HTERT RPE-1 (cell line): ENCODE measurements around the gene DYNC1I2.
"Not testable (repeated sequence)": the region's sequence is repeated elsewhere in the genome, so short reads cannot be mapped to it uniquely, and the experiment has no call there.

Experiments used
- in situ Hi-C: fragments of 300-500 bp; cut with MboI; formaldehyde crosslinking; loops from 4 replicates; pipeline ENCODE4 v1.14.3; 2020; ENCODE audit warnings: low sequenced_read_pairs

DYNC1I2 gene

DNA sequence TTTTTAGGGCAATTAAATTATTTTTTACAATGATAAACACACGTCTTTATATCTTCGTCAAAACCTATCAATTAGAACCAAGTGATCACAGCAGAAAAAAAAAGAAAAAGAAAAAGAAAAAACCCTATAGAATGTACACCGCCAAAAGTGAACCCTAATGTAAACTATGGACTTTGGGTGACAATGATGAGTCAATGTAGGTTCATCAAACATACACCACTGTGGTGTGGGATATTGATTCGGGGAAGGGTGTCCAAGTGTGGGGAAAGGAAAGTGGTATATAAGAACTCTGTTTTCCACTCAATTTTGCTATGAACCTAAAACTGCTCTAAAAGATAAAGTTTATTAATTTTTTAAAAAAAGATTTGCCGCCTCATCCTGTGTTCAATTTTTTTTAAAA is 85.1 kb downstream of the DYNC1I2 start:
- in situ Hi-C loops = no loop called here

DNA sequence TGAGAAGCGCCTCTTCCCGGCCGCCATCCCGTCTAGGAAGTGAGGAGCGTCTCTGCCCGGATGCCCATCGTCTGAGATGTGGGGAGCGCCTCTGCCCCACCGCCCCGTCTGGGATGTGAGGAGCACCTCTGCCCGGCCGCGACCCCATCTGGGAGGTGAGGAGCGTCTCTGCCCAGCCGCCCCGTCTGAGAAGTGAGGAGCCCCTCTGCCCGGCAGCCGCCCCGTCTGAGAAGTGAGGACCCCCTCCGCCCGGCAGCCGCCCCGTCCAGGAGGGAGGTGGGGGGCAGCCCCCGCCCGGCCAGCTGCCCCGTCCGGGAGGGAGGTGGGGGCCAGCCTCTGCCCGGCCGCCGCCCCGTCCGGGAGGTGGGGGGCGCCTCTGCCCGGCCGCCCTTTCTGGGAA is 87.3 kb downstream of the DYNC1I2 start:
- in situ Hi-C loops = not testable (repeated sequence)

DNA sequence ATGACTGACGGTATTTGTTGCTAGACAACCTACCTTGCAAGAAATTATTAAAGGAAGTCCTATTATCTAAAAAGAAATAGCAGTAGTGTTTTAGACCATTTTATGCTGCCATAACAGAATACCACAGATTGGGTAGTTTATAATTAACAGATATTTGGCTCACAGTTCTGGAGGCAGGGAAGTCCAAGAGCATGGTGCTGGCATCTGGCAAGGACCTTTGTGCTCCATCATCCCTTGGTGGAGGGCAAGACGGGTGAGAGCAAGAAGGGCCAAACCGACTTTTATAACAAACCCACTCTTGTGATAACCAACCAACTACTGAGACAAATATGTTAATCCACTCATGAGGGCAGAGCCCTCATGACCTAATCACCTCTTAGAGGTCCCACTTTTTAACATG is 91.2 kb downstream of the DYNC1I2 start:
- in situ Hi-C loops = no loop called here

DNA sequence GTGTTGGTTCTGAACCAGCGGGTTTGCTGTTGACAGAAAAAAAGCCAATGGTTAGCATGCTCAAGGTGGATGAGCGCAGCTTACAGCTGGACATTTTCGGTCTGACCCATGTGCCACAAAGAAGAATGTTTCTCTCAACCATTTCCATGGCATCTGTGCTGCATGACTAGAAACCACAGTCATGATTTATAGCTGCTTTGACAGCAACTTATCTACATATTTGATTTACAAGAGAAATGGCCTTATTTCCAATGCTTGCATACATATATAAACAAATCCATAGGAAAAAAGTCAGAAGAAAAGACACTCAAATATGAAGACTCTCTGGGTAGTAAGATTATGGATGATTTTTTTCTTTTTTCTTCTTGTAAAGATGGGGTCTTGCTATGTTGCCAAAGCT is 98.2 kb downstream of the DYNC1I2 start:
- in situ Hi-C loops = no loop called here

DNA sequence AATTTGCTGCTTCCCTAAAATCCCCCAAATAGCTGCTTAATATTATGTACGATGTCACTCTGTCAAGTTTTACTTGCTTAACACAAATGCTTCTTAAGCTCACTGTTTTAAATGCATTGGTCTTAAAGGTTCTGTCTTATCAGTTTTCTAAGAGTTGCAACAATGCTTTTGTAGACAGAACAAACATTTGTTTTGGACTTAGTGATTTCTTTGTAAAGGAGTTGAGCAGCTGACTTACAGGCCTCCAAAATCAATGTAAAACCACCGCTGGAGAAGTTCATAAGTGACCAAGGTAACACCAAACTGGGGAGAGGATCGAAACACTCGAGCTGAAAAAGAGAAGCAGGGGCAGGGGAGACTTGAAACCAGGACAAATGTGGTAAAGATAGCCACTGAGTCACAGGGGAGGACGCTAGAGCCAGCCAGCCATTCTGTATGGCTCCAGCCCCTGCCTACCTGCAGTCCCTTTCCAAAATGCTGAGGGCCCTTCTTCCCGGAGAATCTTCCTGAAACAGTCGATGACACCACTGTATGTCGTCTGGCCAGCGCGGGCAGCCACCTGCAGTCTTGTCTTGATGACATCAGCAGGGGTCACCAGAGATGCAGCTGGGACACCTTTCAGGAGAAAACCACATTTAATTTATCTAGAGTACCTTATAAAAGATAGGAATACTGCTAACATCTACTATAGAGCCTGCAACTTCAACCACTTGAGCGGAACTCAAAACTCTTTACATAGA is 100.2 kb downstream of the DYNC1I2 start:
- in situ Hi-C loops = no loop called here

DNA sequence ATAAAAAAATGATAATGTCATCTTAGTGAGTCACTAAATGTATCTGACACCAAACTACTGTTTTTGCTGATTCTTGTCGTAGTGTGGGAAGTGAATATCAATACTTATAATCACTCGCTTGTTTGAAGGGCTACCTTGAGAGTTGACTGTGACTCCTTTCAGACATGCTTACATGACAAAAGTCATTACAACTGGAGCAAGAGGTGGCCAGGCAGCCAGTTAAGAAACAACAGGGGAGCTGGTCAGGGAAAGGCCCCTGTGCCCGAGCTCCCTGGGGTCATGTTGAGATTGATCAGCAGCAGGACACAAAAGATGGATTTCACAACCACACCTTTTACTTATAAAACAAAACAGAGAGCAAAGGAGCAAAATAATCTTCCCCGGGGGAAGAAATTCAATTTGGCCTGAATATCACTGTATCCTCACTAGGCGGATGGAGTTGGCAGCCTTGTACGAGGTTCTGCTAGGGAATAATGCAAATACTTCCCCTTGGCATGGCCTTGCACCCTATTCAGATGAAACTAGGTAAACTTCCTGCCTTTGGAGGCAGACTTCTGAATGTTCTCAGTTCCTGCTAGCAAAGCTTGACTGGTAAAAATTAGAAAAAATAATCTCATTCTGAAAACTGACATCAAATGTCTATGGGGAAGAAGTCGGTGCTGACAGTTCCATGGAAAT is 101.2 kb downstream of the DYNC1I2 start:
- in situ Hi-C loops = no loop called here

DNA sequence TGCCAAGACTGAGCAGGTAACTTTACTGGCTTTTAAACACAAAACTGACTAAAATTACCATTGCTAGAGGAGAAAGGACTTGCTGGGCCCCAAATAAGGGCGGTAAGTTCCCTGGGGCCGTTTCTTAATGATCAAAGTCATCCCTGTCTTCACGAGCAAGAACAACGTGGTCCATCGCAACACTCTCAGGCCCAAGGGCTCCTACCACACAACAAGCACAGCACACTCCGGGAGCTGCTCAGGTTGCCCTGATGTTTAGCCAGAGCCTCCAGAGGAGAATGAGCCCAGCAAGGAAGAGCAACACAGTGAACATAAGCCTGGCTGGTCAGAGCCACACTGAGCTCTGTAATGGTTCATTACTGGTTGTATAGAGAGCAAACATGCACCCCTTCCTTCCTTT is 102.7 kb downstream of the DYNC1I2 start:
- in situ Hi-C loops = no loop called here

DNA sequence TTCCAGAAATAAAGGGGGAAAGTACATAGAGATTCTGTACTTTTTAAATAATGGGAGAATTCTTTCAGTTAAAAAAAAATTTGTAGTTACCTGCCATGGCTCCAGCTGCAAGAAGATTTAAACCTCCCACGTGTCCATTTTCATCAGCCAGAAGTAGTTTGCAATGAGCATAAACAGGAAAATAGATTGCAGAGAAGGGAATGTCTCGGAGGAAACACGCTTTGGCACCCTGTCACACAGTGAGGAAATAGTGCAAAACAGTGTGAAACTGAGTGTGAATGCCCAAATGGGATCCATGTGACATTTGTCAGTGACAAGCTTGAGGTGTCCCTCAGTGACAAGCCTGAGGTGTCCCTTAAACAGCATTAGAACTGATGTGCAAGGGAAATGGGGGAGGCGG is 104.1 kb downstream of the DYNC1I2 start:
- in situ Hi-C loops = no loop called here

DNA sequence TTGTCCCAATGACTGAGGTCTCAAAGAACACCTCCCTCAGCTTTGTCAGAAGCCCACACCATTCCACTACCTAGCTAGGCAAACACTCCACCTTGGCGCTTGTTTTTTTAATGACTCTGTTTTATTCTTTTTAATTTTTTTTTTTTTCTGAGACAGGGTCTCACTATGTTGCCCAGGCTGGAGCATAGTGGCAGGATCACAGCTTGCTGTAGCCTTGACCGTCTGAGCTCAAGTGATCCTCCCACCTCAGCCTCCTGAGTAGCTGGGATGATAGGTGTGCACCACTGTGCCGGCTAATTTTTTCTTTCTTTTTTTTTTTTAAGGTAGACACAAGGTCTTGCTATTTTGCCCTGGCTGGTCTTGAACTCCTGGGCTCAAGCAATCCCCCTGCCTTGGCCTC is 104.9 kb downstream of the DYNC1I2 start:
- in situ Hi-C loops = no loop called here

DNA sequence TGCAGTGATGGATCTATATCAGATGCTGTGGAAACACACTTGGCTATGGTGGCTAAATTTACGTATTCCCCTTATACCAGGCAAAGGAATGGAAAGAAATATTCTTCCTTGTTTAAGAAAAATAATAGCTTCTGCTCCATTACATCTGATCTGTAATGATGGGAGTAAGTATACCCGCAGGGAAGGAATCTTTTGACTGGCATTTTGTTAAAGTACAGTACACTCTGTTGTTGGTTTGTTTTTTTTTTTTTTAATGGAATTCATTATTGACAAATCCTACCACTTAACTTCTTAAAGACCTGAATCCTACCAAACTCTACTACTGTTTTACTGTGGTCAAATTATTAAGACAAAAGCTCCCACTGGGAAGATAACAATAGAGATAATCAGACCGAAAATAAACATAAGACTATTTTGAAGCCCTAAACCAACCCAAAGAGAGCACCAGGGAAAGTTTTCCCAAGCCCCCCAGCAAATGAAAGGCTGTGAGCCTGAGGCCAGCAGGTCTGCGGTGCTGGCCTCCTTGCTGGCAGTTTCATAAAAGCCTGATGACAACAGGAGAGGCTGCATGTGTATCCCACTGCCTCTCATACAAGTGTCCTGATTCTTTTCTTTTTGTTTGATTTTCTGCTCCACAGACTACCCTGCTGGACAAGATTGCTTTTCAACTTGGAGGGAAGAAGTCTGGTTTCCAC is 105.8 kb downstream of the DYNC1I2 start:
- in situ Hi-C loops = no loop called here

DNA sequence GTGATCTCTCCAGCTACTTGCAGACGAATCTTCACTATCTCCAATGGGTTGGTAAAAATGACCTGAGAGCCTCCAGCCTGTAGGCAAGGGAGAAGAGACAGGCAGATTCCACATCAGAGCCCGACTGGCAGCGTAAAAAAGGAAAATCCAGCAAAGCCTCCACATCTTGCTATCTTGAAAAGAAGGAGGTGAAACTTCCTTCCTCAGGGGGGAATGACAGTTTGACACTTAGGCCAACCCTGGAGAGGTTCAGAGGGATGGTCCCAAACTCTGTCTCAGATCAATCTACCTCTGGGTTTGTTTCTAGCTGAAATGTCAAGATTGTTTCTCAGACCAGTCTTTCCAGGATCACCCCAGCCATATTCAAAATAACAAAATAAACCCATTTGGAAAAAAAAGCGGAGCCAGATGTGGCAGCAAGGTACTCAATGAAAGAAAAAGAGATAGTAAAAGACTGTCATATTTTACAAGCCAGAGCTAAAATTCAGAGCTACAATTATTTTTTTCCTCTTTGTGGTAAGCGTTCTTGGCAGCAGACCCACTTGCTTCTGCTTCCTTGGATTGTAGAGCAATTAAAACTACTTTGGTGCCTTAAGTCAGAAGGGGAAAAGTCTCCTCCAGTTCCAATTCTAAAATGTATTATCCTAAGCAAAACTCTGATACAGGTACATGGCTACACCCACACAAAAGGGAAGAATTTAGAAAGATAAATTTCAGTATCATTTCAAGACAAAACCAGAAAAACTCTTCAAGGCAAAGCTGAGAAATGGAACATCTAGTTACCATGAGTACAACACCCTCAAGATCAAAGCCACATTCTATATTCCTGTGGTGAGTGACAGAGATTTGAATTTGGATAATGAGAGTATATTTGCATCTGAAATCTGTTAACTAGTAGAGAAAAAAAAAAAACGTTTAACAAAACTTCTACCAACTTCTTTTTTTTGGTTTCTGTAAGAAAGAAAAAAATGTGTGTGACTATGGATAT is 106.7 kb downstream of the DYNC1I2 start:
- in situ Hi-C loops = no loop called here

DNA sequence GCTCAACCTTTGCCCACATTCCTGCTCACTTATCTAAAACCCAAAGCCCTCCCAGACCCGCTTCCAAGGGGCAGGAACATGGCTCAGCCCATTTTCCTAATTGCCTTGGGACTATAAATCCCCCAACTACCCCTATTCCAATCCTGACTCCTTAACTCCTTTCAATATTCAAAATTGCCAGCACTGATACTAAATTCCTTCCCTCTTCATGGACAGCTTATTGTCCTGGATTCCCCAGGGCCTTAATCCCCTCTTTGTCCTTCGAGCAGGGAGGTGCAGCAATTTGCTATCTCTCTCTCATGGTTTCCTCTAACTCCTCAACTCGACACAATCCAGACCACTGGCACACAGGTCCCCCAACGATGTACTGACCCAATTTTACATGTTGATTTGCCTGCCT is 107.6 kb downstream of the DYNC1I2 start:
- in situ Hi-C loops = no loop called here
